Heart right ventricle (tissue), 16 donors: ENCODE measurements around the gene PRKAG2. TPM values are rescaled to one million over a fixed set of nuclear protein-coding genes. Genes with fewer than 3 reads are reported as not detected.

ENCODE experiments used
- ATAC-seq, 8 donors: fragments of 200-7000 bp; cut with Tn5 transposase; one replicate each; pipeline ENCODE4 v1.9.1; 2020; ENCODE audit warnings: mild to moderate bottlenecking in 8 of 8, moderate library complexity in 8 of 8, moderate number of reproducible peaks in 1 of 8
- DNase-seq, 2 donors: peaks; one replicate each; pipeline ENCODE4 v3.0.0-alpha.2; 2020
- H3K27ac ChIP-seq, 10 donors: fragments of 200-600 bp; sonication (generic) in 2 of 10; one replicate each; pipeline versions ENCODE4 v1.5.0 to v1.8.0; 2020 to 2022; ENCODE audit warnings: mild to moderate bottlenecking in 3 of 10
- H3K27me3 ChIP-seq, 7 donors: fragments of 200-600 bp; one replicate each; pipeline ENCODE4 v1.8.0; 2021 to 2022; ENCODE audit warnings: mild to moderate bottlenecking in 2 of 7
- H3K36me3 ChIP-seq, 9 donors: fragments of 200-600 bp; sonication (generic) in 1 of 9; one replicate each; pipeline versions ENCODE4 v1.5.0 to v1.8.0; 2020 to 2022; ENCODE audit warnings: mild to moderate bottlenecking in 2 of 9
- H3K4me1 ChIP-seq, 9 donors: fragments of 200-600 bp; sonication (generic) in 1 of 9; one replicate each; pipeline versions ENCODE4 v1.5.0 to v1.8.0; 2020 to 2022; ENCODE audit warnings: mild to moderate bottlenecking in 4 of 9
- H3K4me3 ChIP-seq, 10 donors: fragments of 200-600 bp; sonication (generic) in 2 of 10; one replicate each; pipeline versions ENCODE4 v1.5.0 to v1.8.0; 2020 to 2022; ENCODE audit warnings: mild to moderate bottlenecking in 7 of 10, moderate library complexity in 2 of 10
- H3K9me3 ChIP-seq, 11 donors: fragments of 200-600 bp in 10 of 11; sonication (generic) in 2 of 11; one replicate each; pipeline versions ENCODE4 v1.5.0 to v1.8.0; 2013 to 2022; ENCODE audit warnings: mild to moderate bottlenecking in 2 of 11, control low read depth in 1 of 11, moderate library complexity in 1 of 11
- CTCF ChIP-seq, 9 donors: fragments of 200-600 bp; sonication (generic) in 2 of 9; IDR thresholded peaks; one replicate each; pipeline versions ENCODE4 v1.5.0 to v1.8.0; 2021 to 2022; ENCODE audit warnings: antibody characterized with exemption in 9 of 9, mild to moderate bottlenecking in 5 of 9, moderate library complexity in 1 of 9
- WGBS, 2 donors: extraction: QIAGEN DNeasy Blood & Tissue Kit; methylation state at CpG; one replicate each; pipeline ENCODE4 v1.1.7; 2013; ENCODE audit warnings: inconsistent platforms in 1 of 2; 5-methylcytosine and 5-hydroxymethylcytosine counted together
- intact Hi-C, 10 donors: fragments of 100-400 bp; cut with DNase I; formaldehyde crosslinking; loops; one replicate each; pipeline versions ENCODE4 v1.11.1 to v1.14.2; 2022
- long read RNA-seq, 3 donors: library from polyadenylated mRNA; unstranded; transcript quantifications; one replicate each; pipeline ENCODE4 v2.0.0, GENCODE V29; 2020 to 2021
- polyA plus RNA-seq, 2 donors: library from polyadenylated mRNA; stranded (reverse); fragments of 200-250 nt; gene quantifications; one replicate each; pipeline ENCODE4 v1.2.3, GENCODE V29; 2013
- total RNA-seq, 10 donors: library from RNA; stranded (reverse); fragmentation: NEBNext Ultra II Directional in 3 of 10; extraction: Animal tissue kit (Norgen Biotek cat#: 25700) in 3 of 10; gene quantifications; one replicate each; pipeline versions ENCODE4 v1.2.1 to v1.2.4, GENCODE V29; 2021 to 2023
- donor health status: Arrhythmogenic right ventricular cardiomyopathy.
- donor health status: ischemic (EF 13 %, LVEDD 7.1; RV severe dilation, severe dysfunction).
- donor health status: healthy with polysubstance abuse.
- donor health status: DM: no; HTN: yes; CAD: no.
- donor health status: DM: no; HTN: no; CAD: no.
- donor health status: ischemic (EF 25% LVEDD 6.9; RV normal size, moderate dysfunction).
- donor health status: ischemic (EF 25% LVEDD 5.7; RV mildly dilated, moderate dysfunction).
- donor health status: healthy.
- donor health status: DM: yes; HTN: yes; CAD: no.
- donor health status: Ischemic cardiomyopathy.
- donor health status: ischemic (EF 35%, LVEDD 5.7; RV mildly dilated, moderate dysfunction).
- donor health status: nonischemic (EF 11% LVEDD 7.7; RV severe dilation, severe dysfunction).
- donor health status: DM: yes; HTN: yes; CAD: no.
- donor health status: PGD.
- donor health status: ischemic (EF 29% LVEDD 5.4; RV normal size, mild dysfunction).
- donor health status: nonischemic (EF 23%, LVEDD 6.1; RV moderate dilation, normal function).

PRKAG2 gene
- total RNA-seq (100 to 1,000 TPM; 101 to 156 (median 121) TPM), polyA plus RNA-seq (10 to 100 TPM; 52.4 to 68.0 TPM)
- long read RNA-seq, donor 1, transcript PRKAG2-203 (12 exons, 2,318 nt) = major isoform, 44 of 100 reads
- long read RNA-seq, donor 1, transcript PRKAG2-215 (14 exons, 2,699 nt) = minor isoform, 10 of 100 reads
- long read RNA-seq, donor 1, partial matches to known transcripts = 8 of 100 reads
- long read RNA-seq, donor 1, other reads (novel, unspliced or antisense) = 38 of 100 reads
- long read RNA-seq, donor 2, transcript PRKAG2-203 (12 exons, 2,318 nt) = major isoform, 38 of 88 reads
- long read RNA-seq, donor 2, transcript PRKAG2-215 (14 exons, 2,699 nt) = minor isoform, 8 of 88 reads
- long read RNA-seq, donor 2, partial matches to known transcripts = 24 of 88 reads
- long read RNA-seq, donor 2, other reads (novel, unspliced or antisense) = 16 of 88 reads
- long read RNA-seq, donor 3, transcript PRKAG2-203 (12 exons, 2,318 nt) = major isoform, 68 of 266 reads
- long read RNA-seq, donor 3, transcript PRKAG2-215 (14 exons, 2,699 nt) = minor isoform, 27 of 266 reads
- long read RNA-seq, donor 3, partial matches to known transcripts = 100 of 266 reads
- long read RNA-seq, donor 3, other reads (novel, unspliced or antisense) = 70 of 266 reads

GRCh38 chr7:151876899-151877777 is at the start of gene PRKAG2:
TSS of gene PRKAG2 (minus strand) at chr7:151877115. CDS start at chr7:151876620, 495 bp downstream.
- peak; percentile 36 to 62 (median 52) for ATAC-seq
- no peaks in the 10 kb centered on the region for H3K9me3 ChIP-seq
- H3K27ac ChIP-seq = peak within 1 kb of the TSS; percentile 80 to 97 (median 95)
- H3K4me1 ChIP-seq = peaks cover 0 to 34% (median 21%) of the 10 kb centered on the region in 9 donors
- peak in 3 of 9 donors; percentile 19 to 27 (median 23) for TF ChIP-seq CTCF (IDR thresholded peaks at IDR 0.05)
- H3K36me3 ChIP-seq = no peaks in the 10 kb centered on the region
- H3K4me3 ChIP-seq = peak within 1 kb of the TSS; percentile 33 to 95 (median 80)
- WGBS, 2 donors = 0 to 1% methylated on average over 86 to 95 of the region's 95 CpGs
- peak; percentile 59 to 73 for DNase-seq
- peaks cover 0 to 10% (median 8%) of the 10 kb centered on the region in 7 donors for H3K27me3 ChIP-seq
- intact Hi-C loops = loop anchor here in 4 of 10 donors (5.0 to 10.0 kb wide), 4 partner anchors 50 to 150 kb away; partner anchors contain the start of gene GALNT11 (in 1 of the 4)

- no peaks in the 10 kb centered on the region for H3K9me3 ChIP-seq
- H3K36me3 ChIP-seq = no peaks in the 10 kb centered on the region
- TF ChIP-seq CTCF (IDR thresholded peaks at IDR 0.05) = no peak
- peaks cover 0 to 52% (median 4%) of the 10 kb centered on the region in 9 donors for H3K4me1 ChIP-seq
- no peak for DNase-seq
- peak overlapping the region in 7 of 10 donors; percentile 35 to 93 (median 52) for H3K27ac ChIP-seq
- intact Hi-C loops = loop anchor here in 3 of 10 donors (5.0 to 10.0 kb wide), 2 partner anchors 49 to 142 kb away; partner anchors contain the start of gene PRKAG2 (in 1 of the 3)
- H3K4me3 ChIP-seq = no peak overlapping the region
- peak in 1 of 8 donors; percentile 39 for ATAC-seq
- 90 to 95% methylated on average over 5 of the region's 5 CpGs for WGBS, 2 donors
- H3K27me3 ChIP-seq = no peaks in the 10 kb centered on the region
Observed at GRCh38 chr7:151926336-151926712, 49.4 kb upstream of the PRKAG2 start.

- intact Hi-C loops = loop anchor here in 3 of 10 donors (5.0 to 10.0 kb wide), 2 partner anchors 48 to 141 kb away; partner anchors contain the start of gene PRKAG2 (in 1 of the 3)
- ATAC-seq (peak; percentile 41 to 81 (median 64)), DNase-seq (peak; percentile 33 to 63)
- WGBS, 2 donors = 53 to 54% methylated on average over 22 of the region's 22 CpGs
- peaks cover 0 to 52% (median 4%) of the 10 kb centered on the region in 9 donors for H3K4me1 ChIP-seq
- H3K27ac ChIP-seq = peak overlapping the region in 9 of 10 donors; percentile 29 to 93 (median 40)
- no peaks in the 10 kb centered on the region for H3K36me3 ChIP-seq
- no peaks in the 10 kb centered on the region for H3K9me3 ChIP-seq
- peak overlapping the region in 1 of 10 donors; percentile 27 for H3K4me3 ChIP-seq
- H3K27me3 ChIP-seq = no peaks in the 10 kb centered on the region
- no peak for TF ChIP-seq CTCF (IDR thresholded peaks at IDR 0.05)
Observed at GRCh38 chr7:151925446-151926335, 48.8 kb upstream of the PRKAG2 start.
